ENCODE data around the gene ABI3BP.
"Not testable (repeated sequence)": the region's sequence is repeated elsewhere in the genome, so short reads cannot be mapped to it uniquely, and the experiment has no call there.

The ABI3BP gene

GRCh38 chr3:100968932-100969906, 24.0 kb downstream of the ABI3BP start:
- Histone ChIP-seq H3K4me1 (ENCODE audit: insufficient read depth, low read length) (peaks cover 44% of the 10 kb centered on the region), H3K36me3 (ENCODE audit: insufficient read depth, low read length) (no peaks in the 10 kb centered on the region), H3K27ac (ENCODE audit: low read depth, low read length) (no peak overlapping the region), H3K27me3 (ENCODE audit: control insufficient read depth in 1 of 2, insufficient read depth in 2 of 2, low read length in 2 of 2) (no peaks in the 10 kb centered on the region), H3K4me3 (ENCODE audit: low read depth in 1 of 2, low read length in 2 of 2) (no peak overlapping the region), H3K9me3 (ENCODE audit: low read length) (no peaks in the 10 kb centered on the region), H3K9ac (ENCODE audit: low read length) (no peak overlapping the region)

DNA sequence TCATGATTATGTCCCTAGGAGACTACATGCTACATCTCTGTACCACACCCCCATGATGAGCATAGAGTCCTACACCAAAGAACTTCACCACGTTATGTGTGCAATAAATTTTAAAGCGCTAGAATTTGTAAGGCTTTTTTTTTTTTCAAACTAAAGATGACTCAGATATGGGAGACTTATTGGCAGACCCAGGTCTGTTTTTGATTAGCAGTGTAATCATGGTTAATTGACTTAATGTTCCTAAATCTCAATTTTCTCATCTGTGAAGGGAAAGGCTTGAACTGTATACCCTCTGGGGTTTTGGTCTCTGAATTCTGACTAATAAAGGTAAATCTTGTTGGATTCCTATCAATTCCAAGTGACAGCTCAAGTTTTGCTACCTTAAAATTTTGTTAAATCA, 26.4 kb downstream of the ABI3BP start:
- Histone ChIP-seq H3K27ac (ENCODE audit: low read depth, low read length) (no peak overlapping the region), H3K9me3 (ENCODE audit: low read length) (no peaks in the 10 kb centered on the region), H3K36me3 (ENCODE audit: insufficient read depth, low read length) (no peaks in the 10 kb centered on the region), H3K27me3 (ENCODE audit: control insufficient read depth in 1 of 2, insufficient read depth in 2 of 2, low read length in 2 of 2) (no peaks in the 10 kb centered on the region), H3K4me3 (ENCODE audit: low read depth in 1 of 2, low read length in 2 of 2) (no peak overlapping the region), H3K9ac (ENCODE audit: low read length) (no peak overlapping the region), H3K4me1 (ENCODE audit: insufficient read depth, low read length) (peaks cover 20% of the 10 kb centered on the region)

DNA sequence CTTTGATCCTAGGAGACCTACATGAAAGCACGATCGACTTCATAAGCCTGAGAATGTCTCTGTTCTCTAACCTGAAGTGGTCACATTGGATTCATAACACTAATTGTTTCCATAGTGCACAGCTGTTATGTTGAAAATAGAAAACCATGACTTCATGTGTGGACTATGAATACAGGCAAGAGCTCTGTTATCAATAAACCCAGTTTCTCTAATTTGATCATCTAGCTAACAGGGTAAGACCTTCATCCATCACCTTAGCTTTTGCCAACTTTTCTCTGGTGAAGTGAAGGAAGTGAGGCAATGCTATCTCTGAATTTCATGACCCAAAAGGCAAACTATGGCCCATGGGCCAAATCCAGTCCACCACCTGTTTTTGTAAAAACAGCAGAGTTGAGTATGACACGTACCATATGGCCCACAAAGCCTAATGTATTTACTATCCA, 27.2 kb downstream of the ABI3BP start:
- no peak overlapping the region for H3K27ac ChIP-seq (ENCODE audit: low read depth, low read length)
- no peaks in the 10 kb centered on the region for H3K27me3 ChIP-seq (ENCODE audit: control insufficient read depth in 1 of 2, insufficient read depth in 2 of 2, low read length in 2 of 2)
- H3K36me3 ChIP-seq (ENCODE audit: insufficient read depth, low read length), result no peaks in the 10 kb centered on the region
- H3K4me1 ChIP-seq (ENCODE audit: insufficient read depth, low read length), result peaks cover 13% of the 10 kb centered on the region
- no peak overlapping the region for H3K9ac ChIP-seq (ENCODE audit: low read length)
- H3K4me3 ChIP-seq (ENCODE audit: low read depth in 1 of 2, low read length in 2 of 2), result no peak overlapping the region
- H3K9me3 ChIP-seq (ENCODE audit: low read length), result no peaks in the 10 kb centered on the region

- H3K36me3 ChIP-seq (ENCODE audit: insufficient read depth, low read length), result no peaks in the 10 kb centered on the region
- no peaks in the 10 kb centered on the region for H3K9me3 ChIP-seq (ENCODE audit: low read length)
- no peak overlapping the region for H3K27ac ChIP-seq (ENCODE audit: low read depth, low read length)
- no peaks in the 10 kb centered on the region for H3K27me3 ChIP-seq (ENCODE audit: control insufficient read depth in 1 of 2, insufficient read depth in 2 of 2, low read length in 2 of 2)
- H3K4me3 ChIP-seq (ENCODE audit: low read depth in 1 of 2, low read length in 2 of 2), result no peak overlapping the region
- H3K4me1 ChIP-seq (ENCODE audit: insufficient read depth, low read length), result no peaks in the 10 kb centered on the region
- no peak overlapping the region for H3K9ac ChIP-seq (ENCODE audit: low read length)
Observed at GRCh38 chr3:100963041-100963440, 30.2 kb downstream of the ABI3BP start.

DNA sequence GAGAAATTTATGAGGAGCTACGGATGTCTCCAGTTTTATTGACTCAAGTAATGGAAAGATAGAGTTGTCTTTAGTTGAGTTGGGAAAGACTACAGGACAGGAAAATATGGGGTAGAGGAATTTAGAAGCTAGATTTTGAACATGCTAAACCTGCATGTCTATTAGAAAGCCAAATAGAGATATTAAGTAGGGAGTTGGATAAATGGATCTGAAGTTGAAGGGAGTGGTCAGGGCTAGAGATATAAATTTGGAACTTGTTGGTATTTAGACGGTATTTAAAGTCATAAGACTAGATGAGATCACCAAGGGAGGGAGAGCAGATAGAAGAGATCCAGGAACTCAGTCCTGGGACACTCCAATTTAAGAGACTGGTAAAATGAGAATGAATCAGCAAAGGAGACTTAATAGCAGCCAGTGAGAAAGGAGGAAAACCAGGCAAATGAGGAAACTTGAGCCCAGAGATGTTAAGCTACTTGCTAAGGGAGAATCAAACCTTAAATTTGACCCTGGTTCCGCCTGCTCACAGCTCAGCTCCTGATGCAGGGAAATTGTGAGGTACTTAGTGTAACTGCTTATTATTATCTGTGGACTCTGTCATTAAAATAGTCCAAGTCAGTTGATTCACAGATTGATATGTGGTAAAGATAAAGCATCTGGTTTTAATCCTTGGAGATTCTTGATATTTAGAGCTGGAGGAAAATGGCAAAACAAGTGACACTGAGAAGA, 35.8 kb downstream of the ABI3BP start:
- Histone ChIP-seq H3K9ac (ENCODE audit: low read length) (no peak overlapping the region), H3K4me3 (ENCODE audit: low read depth in 1 of 2, low read length in 2 of 2) (no peak overlapping the region), H3K27ac (ENCODE audit: low read depth, low read length) (peak overlapping the region; percentile 0), H3K36me3 (ENCODE audit: insufficient read depth, low read length) (no peaks in the 10 kb centered on the region), H3K27me3 (ENCODE audit: control insufficient read depth in 1 of 2, insufficient read depth in 2 of 2, low read length in 2 of 2) (no peaks in the 10 kb centered on the region), H3K4me1 (ENCODE audit: insufficient read depth, low read length) (peaks cover 11% of the 10 kb centered on the region), H3K9me3 (ENCODE audit: low read length) (no peaks in the 10 kb centered on the region)

DNA sequence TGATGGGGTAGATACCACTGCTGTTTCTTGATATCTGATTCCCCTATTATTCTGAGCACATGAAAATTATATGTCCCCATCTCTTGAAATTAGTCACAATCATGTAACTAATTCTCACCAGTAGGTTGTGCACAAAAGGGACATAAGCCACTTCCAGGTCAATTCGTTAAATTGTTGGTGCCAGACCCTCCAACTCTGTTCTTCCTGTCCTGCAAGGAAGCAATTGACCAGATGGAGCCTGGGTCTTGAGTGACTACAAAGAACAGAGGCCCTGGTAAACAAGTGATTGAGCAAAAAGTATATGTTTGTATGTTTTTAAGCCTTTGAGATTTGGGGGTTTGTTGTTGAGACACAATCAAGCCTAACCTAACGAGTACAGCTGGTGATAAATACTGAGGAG, 36.9 kb downstream of the ABI3BP start:
- Histone ChIP-seq H3K27ac (ENCODE audit: low read depth, low read length) (no peak overlapping the region), H3K4me1 (ENCODE audit: insufficient read depth, low read length) (peaks cover 11% of the 10 kb centered on the region), H3K36me3 (ENCODE audit: insufficient read depth, low read length) (no peaks in the 10 kb centered on the region), H3K4me3 (ENCODE audit: low read depth in 1 of 2, low read length in 2 of 2) (no peak overlapping the region), H3K9ac (ENCODE audit: low read length) (no peak overlapping the region), H3K27me3 (ENCODE audit: control insufficient read depth in 1 of 2, insufficient read depth in 2 of 2, low read length in 2 of 2) (no peaks in the 10 kb centered on the region), H3K9me3 (ENCODE audit: low read length) (no peaks in the 10 kb centered on the region)

GRCh38 chr3:100954990-100955389, 38.2 kb downstream of the ABI3BP start:
- Histone ChIP-seq H3K9ac (ENCODE audit: low read length) (no peak overlapping the region), H3K4me3 (ENCODE audit: low read depth in 1 of 2, low read length in 2 of 2) (no peak overlapping the region), H3K9me3 (ENCODE audit: low read length) (no peaks in the 10 kb centered on the region), H3K4me1 (ENCODE audit: insufficient read depth, low read length) (peaks cover 11% of the 10 kb centered on the region), H3K36me3 (ENCODE audit: insufficient read depth, low read length) (no peaks in the 10 kb centered on the region), H3K27ac (ENCODE audit: low read depth, low read length) (no peak overlapping the region), H3K27me3 (ENCODE audit: control insufficient read depth in 1 of 2, insufficient read depth in 2 of 2, low read length in 2 of 2) (no peaks in the 10 kb centered on the region)

- Histone ChIP-seq H3K36me3 (ENCODE audit: insufficient read depth, low read length) (no peaks in the 10 kb centered on the region), H3K4me1 (ENCODE audit: insufficient read depth, low read length) (peaks cover 11% of the 10 kb centered on the region), H3K9me3 (ENCODE audit: low read length) (no peaks in the 10 kb centered on the region), H3K9ac (ENCODE audit: low read length) (no peak overlapping the region), H3K27ac (ENCODE audit: low read depth, low read length) (no peak overlapping the region), H3K4me3 (ENCODE audit: low read depth in 1 of 2, low read length in 2 of 2) (no peak overlapping the region), H3K27me3 (ENCODE audit: control insufficient read depth in 1 of 2, insufficient read depth in 2 of 2, low read length in 2 of 2) (no peaks in the 10 kb centered on the region)
Observed at GRCh38 chr3:100954199-100954935, 38.9 kb downstream of the ABI3BP start.

DNA sequence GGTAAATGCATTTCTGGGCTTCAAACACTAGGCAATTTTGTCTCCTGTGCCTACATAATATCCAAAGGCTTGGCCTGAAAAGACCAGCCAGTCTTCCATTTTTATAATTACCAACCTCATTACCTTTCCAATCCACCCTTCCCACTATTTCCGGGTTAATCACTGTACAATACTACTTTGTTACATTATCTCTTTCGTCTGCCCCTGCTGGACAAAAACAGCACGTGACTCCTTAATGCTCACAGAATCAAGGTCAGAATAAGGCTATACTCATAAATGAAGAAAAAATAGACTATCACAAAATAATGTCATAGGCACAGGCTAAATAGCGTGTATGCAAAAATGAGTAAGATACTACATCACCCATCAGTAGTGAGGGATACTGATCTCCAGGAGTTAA, 40.1 kb downstream of the ABI3BP start:
- peaks cover 11% of the 10 kb centered on the region for H3K4me1 ChIP-seq (ENCODE audit: insufficient read depth, low read length)
- no peak overlapping the region for H3K9ac ChIP-seq (ENCODE audit: low read length)
- no peak overlapping the region for H3K4me3 ChIP-seq (ENCODE audit: low read depth in 1 of 2, low read length in 2 of 2)
- no peaks in the 10 kb centered on the region for H3K9me3 ChIP-seq (ENCODE audit: low read length)
- H3K27ac ChIP-seq (ENCODE audit: low read depth, low read length), result no peak overlapping the region
- no peaks in the 10 kb centered on the region for H3K27me3 ChIP-seq (ENCODE audit: control insufficient read depth in 1 of 2, insufficient read depth in 2 of 2, low read length in 2 of 2)
- H3K36me3 ChIP-seq (ENCODE audit: insufficient read depth, low read length), result no peaks in the 10 kb centered on the region

DNA sequence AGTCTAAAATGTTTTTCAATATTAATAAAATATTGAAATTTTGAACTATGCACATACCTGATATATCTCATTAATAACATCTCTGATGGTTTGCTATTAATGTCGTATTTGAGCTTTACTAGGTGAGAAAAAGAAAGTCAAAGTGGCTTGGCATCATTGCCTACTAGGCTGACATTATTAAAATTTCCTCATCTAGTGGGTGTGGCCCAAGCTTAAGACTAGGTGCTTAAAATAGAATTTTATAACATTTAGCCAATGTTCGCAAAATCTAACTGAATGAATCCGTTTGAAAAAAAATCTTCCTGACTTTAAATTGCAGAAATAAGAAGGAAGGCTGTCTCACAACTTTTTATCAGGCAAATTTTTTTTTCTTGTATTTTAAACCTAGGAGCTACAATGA, 46.1 kb downstream of the ABI3BP start:
- Histone ChIP-seq H3K9ac (ENCODE audit: low read length) (no peak overlapping the region), H3K27ac (ENCODE audit: low read depth, low read length) (no peak overlapping the region)

GRCh38 chr3:100946096-100946495, 47.1 kb downstream of the ABI3BP start:
- not testable (repeated sequence) for H3K9me3 ChIP-seq (ENCODE audit: low read length); H3K4me1 ChIP-seq (ENCODE audit: insufficient read depth, low read length); H3K27me3 ChIP-seq (ENCODE audit: control insufficient read depth in 1 of 2, insufficient read depth in 2 of 2, low read length in 2 of 2); H3K9ac ChIP-seq (ENCODE audit: low read length); H3K27ac ChIP-seq (ENCODE audit: low read depth, low read length); H3K36me3 ChIP-seq (ENCODE audit: insufficient read depth, low read length); H3K4me3 ChIP-seq (ENCODE audit: low read depth in 1 of 2, low read length in 2 of 2)

More for the DNA sequence above, 46.1 kb downstream of the ABI3BP start:
- H3K4me3 ChIP-seq (ENCODE audit: low read depth in 1 of 2, low read length in 2 of 2), result no peak overlapping the region
- H3K4me1 ChIP-seq (ENCODE audit: insufficient read depth, low read length), result no peaks in the 10 kb centered on the region
- H3K27me3 ChIP-seq (ENCODE audit: control insufficient read depth in 1 of 2, insufficient read depth in 2 of 2, low read length in 2 of 2), result no peaks in the 10 kb centered on the region
- no peaks in the 10 kb centered on the region for H3K9me3 ChIP-seq (ENCODE audit: low read length)
- no peaks in the 10 kb centered on the region for H3K36me3 ChIP-seq (ENCODE audit: insufficient read depth, low read length)

Data from muscle layer of colon (tissue), 2 donors.